ENCODE data around the gene TMEM132A.

GRCh38 chr11:60902625-60903024, 21.6 kb upstream of the TMEM132A start:
- TF ChIP-seq NR3C1 (IDR thresholded peaks at IDR 0.05) (no peak), POLR2A (IDR thresholded peaks at IDR 0.05; ENCODE audit: low read length) (no peak), REST (IDR thresholded peaks at IDR 0.05) (no peak)

Data from A549 (cell line).